ENCODE measurements around the gene G3BP2.

G3BP2 gene

DNA sequence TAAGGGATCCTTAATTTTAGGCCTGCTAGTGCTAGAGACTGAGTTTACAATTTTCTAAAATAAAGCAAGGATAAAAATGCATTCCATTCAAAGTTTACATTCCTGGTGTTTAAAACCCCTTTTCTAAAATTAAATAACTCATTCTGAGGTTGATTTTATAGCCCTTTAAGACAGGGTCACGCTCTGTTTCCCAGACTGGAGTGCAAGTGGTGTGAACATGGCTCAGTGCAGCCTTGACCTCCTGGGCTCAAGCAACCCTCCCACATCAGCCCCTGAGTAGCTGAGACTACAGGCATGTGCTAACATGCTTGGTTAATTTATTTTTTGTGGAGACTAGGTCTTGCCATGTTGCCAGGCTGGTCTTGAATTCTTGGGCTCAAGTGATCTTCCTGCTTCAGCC, 36.0 kb downstream of the G3BP2 start:
- DNase-seq = no peak

DNA sequence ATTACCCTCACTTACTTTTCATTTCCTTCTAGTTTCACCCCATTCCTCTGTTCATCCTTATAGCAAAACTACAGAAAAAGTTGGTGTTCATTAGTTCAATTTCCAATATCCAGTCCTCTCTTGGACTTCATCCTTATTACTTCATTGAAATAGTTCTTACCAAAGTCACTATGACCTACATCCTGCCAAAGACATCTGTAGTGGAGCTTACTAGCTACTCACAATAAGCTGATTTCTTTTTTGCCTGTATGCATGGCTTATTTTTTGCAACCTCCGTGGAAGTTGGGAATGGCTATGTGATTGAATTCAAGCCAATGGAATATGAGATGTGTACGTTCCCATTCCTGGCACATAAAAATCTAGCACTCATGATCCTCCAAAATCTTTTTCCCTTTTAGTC, 38.3 kb downstream of the G3BP2 start:
- no peak for DNase-seq

DNA sequence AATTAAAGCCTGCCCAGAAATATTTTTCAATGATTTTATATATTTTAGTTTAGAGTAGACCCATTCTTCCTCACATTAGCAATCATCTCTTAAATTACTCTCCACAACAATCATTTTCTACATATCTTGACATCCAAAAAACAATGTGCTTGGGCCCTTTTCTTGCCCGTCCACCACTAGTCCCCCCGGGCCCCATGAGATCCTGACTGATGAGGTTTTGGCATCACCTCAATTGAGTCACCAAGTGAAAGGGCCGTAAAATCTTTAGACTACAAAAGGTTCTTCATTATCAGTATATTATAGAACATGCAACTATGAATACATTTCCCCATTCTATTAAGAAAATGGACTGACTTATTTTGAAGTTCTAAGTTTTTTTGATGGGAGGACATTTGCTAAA, 38.9 kb downstream of the G3BP2 start:
- no peak for DNase-seq

DNA sequence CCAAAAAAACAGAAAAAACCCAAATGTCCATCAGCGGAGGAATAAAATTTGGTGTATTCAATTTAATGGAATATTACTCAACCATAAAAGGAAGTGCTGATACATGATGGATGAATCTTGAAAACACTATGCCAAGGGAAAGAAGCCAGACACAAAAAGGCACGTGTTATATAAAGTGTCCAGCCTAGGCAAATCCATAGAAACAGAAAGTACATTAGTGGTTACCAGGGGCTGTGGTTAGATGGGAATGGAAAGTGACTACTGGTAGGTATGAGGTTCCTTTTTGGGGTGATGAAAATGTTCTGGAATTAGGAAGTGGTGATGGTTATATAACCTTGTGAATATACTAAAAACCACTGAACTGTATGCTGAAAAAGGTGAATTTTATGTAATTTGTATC, 39.4 kb downstream of the G3BP2 start:
- no peak for DNase-seq

DNA sequence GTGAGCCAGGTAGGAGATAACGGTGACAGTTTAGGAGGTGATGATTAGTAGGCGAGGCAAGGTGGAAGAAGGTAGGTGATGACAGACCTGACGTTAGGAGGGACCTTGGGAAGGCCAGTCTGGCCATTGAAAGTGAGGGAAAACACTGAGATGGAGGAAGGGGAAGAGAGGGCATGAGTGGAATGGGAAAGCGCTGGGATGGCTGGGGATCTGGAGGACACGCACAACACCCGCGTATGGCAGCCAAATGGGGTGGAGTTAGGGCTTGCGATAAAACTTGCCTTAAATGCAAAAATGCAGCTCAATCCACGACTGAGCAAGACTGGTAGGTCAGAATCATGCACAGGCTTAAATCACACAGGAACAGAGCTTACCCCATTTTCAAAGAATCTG, 42.3 kb downstream of the G3BP2 start:
- no peak for DNase-seq

DNA sequence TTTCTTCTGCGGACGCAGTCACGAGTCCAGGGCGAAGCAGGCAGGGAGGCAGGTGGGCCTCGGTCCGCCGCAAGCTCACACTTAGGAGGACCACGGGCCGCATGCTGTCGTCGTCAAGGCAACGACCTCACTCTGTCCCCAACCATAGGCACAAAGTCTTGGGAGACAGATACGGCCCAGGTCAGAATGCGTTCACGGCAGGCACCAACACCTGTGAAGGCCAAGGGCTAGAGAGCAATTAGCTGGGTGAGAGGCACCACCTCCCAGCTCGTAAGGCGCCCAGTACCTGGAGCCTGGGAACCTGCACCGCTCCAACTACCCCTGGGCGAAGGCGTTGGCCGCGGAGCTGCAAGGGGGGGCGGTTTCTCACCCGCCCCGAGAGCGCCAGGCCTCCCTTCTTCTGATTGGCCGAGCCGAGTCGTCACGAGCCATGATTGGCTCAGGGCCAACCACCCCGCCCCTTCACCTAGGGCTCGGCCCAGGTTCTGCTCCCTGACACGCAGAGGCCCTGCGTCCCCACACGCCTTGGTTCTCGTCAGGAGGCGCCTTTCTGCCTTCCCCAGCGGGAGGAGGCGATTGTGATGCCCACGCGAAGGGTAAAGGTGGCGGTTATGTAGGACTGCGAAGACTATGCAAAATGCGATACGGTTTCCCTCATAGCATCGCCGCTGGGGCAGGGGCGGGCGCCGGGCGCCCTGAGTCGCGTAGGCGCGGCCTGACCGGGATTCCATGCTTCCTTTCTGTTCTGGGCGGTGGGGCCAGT, 42.9 kb downstream of the G3BP2 start, which contains the start of gene CDKL2:
TSS of gene CDKL2 (minus strand) at position 355 of the 763 bp plus-strand sequence. CDS start 4,540 bp downstream, outside the sequence.
- no peak for DNase-seq

DNA sequence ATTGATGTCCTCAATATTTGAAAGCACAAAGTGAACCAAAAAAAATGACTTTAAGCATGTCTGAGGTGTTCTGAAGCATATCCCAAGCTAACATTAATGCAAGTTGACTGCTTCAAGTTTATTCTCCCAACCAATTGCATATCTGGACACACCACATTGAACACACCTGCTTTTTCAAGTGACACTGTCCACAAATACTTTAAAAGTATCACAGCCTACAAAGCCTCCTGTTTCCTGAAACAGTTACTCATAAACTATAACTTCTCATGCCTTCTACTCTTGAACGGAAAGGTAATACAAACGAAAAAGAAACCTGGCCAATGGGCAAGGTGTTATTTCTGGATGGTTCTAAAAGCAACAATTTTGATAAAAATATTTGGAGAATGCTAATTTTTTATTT, 44.0 kb downstream of the G3BP2 start:
- DNase-seq = no peak

DNA sequence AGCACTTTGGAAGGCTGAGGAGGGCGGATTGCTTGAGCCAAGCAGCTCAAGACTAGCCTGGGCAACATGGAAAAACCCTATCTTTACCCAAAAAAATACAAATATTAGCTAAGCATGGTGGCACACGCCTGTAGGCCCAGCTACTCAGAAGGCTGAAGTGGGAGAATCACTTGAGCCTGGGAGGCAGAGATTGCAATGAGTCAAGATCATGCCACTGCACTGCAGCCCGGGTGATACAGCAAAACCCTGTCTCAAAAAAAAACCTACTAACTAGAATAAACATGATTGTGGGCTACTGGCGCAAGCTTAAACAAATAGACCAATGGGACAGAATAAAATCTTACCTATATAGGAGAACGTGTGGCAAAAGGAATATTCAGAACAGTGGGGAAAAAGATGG, 50.2 kb downstream of the G3BP2 start:
- DNase-seq = no peak

DNA sequence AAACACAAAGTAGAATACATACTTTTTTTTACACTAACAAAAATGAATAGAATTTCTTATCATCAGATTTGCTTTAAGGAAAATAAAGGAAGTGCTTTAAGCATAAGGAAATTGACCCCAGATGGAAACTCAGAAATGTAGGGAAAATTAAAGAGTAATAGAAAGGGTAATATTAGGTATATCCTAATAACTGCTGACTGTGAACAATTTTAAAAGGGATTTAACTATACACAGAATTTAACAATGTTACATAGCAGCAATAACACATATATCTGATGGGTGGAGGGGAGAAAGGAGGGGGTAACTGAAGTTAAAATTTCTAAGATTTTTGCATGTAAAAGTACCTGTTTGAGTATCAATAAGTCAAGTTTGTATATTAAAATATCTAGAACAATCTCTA, 51.5 kb downstream of the G3BP2 start:
- no peak for DNase-seq

DNA sequence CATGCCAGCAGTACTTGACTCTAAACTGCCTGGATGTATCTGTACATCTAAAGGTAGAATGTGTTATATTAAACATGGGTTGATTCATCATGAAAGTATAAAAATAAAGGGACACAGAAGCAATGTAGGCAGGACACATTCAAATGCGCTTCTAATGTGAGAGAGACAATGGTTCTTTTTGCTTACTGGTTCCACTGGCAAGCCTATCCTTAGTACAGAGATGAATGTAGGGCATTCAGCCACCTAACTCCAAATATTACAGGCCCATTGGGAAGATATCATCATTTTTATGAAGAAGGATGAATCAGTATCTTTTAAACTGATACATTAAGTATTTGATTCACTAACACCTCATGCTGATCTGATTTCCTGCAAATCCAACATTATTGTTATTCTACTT, 60.9 kb downstream of the G3BP2 start:
- DNase-seq = no peak

DNA sequence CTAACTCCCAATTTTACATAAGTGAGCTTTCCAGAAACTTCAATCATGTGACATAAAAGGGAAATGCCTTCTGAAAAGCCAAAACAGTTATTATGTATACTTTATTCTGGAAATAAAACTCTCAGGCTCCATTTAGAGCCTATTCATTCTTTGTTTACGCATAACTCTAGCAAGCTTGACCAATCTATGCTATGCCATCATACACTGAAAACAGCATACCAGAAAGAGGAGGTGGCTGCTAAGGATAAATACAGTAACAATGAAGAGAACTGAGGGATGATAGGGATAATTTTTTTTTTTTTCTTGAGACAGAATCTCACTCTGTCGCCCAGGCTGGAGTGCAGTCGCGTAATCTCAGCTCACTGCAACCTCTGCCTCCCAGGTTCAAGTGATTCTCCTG, 67.3 kb downstream of the G3BP2 start:
- DNase-seq = no peak

DNA sequence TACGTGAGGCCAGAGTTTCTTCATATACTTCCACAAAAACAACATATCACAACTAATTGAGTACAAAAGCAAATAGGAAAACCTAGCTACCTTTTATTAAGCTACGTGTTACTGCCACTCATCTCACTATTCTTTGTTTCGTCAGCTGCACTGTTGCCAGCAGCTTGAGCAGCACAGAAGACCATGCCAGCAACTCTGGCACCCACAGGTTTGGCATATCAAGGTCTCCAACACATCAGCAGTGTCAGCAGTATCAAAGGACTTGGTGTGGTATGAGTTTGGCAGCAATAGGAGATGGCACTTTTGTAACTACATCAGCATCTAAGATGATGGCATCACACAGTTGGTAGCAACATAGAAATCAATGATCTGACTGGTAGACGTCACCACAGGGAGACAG, 73.6 kb downstream of the G3BP2 start:
- DNase-seq = no peak

DNA sequence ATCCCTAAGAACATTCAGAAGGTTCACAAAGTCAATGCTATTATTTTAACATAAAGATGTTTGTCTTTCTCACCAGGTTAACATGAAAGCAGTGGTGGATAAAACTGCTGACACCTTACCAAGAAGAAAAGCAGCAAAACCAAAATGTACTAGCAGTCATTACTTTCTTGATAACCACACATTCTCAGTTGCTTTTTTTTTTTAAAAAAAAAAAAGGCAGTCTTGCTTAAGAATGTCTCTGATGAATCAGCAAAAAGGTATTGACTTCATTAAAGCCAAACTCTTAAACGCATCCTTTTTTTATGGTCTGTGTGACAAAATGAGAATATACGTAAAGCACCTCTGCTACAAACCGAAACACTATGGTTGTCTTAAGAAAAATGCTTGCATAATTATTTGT, 74.8 kb downstream of the G3BP2 start:
- peak; percentile 79 for DNase-seq

DNA sequence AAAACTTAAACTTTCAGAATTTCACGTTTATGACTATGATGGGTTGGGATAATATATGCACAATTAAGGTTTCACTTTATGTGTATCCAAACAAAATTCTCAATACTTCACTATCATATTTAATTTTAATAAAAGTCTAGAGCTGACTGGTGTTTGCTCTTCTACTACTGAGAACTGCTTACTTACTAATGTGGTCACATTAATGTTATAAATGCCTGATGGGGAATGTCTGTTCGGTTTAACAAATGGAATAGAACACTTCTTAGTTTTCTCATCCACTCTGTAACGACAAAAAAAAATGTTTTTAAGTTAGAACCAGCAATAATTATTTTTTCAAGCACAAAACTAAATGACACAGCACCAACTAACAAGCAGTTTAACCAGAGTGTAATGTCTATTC, 77.2 kb downstream of the G3BP2 start:
- no peak for DNase-seq

DNA sequence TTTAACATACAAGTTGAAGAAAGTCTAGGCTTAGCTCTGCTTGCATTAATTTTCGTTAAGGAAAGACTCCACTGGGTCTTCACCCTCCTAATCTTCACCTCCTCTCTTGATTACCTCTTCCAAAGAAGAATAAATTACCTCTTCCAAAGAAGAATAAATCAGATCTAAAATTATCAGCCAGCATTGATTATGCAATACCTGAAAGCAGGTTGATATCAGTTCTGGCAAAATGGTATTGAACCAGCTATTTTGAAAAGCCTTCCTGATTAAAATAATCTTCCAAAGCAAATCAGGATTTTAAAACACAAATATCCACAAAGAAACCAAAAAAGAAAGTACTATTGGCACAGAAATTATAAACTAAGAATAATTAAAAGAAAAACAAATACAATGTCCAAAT, 79.8 kb downstream of the G3BP2 start:
- no peak for DNase-seq
